GM18517 (cell line): ENCODE results near the gene CCDC192.
"Not testable (repeated sequence)": the region's sequence is repeated elsewhere in the genome, so short reads cannot be mapped to it uniquely, and the experiment has no call there.

Experiments used
- ATAC-seq: cut with Tn5 transposase; IDR thresholded peaks from one replicate; pipeline ENCODE4 v1.9.1; 2021; ENCODE audit warnings: mild to moderate bottlenecking, moderate library complexity; ENCODE audit not compliant: unreplicated experiment

Gene CCDC192, protein sequence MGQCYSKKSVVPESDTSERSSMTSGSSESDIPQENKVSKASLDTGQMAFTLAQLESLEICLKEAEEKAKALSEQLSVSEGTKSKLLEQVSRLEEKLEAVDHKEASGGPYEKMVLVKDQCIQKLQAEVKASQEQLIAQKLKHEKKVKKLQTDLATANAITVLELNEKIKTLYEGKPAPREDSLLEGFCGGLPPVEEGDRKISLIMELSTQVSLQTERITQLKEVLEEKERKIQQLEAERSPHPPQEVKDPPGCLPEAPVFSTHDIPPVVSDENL

GRCh38 chr5:127702926-127703561 is at the start of gene CCDC192:
CCDC192 (plus strand) TSS chr5:127703391; CDS start chr5:127703446, 55 bp downstream.
- ATAC-seq, result no peak

GRCh38 chr5:127656825-127657224 is 46.4 kb upstream of the CCDC192 start:
- no peak for ATAC-seq

- no peak for ATAC-seq
Observed at GRCh38 chr5:127660047-127660733, 43.0 kb upstream of the CCDC192 start.

GRCh38 chr5:127664093-127664492 is 39.1 kb upstream of the CCDC192 start:
- no peak for ATAC-seq

GRCh38 chr5:127665641-127666040 is 37.5 kb upstream of the CCDC192 start:
- no peak for ATAC-seq

DNA sequence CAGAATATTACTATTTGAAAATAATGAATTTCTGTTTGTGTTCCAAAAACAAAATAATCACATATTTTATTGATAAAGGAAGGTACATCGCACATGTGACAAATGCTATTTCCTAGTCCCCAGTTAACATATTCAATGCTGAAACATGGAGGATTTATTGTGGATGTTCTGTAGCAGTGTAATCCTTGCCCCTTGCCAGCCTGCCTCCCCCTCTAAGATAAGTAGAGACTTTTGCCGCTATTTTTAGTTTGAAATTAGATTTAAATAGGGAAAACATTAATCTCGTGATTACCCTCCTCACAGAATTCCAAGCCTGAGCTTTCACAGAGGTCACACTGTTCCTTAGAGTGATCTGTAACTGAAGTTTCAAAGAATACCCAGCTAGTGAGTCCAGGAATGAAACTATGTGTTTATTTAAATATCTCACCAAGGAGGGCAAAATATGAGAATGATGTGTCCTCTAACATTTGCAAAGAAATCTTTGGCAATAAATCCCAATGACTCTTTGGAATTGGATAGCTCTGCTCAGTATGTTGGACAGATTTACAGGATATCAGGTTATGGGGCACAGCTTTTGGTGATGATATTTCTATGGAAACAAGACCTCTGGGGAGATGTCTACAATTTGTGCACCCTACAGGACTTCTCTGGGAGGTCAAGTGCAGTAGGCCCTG is 37.0 kb upstream of the CCDC192 start:
- ATAC-seq, result no peak

- no peak for ATAC-seq
Observed at GRCh38 chr5:127667926-127668325, 35.3 kb upstream of the CCDC192 start.

GRCh38 chr5:127671218-127671617 is 32.0 kb upstream of the CCDC192 start:
- ATAC-seq, result no peak

GRCh38 chr5:127673117-127673800 is 29.9 kb upstream of the CCDC192 start:
- ATAC-seq, result no peak

DNA sequence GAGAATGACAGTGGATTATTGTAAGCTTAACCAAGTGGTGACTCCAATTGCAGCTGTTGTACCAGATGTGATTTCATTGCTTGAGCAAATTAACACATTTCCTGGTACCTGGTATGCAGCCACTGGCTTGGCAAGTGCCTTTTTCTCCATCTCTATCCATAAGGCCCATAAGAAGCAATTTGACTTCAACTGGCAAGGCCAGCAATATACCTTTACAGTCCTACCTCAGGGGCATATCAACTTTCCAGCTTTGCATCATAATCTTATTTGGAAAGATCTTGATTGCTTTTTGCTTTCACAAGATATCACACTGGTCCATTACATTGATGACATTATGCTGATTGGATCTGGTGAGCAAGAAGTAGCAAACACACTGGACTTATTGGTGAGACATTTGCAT is 26.2 kb upstream of the CCDC192 start:
- not testable (repeated sequence) for ATAC-seq

DNA sequence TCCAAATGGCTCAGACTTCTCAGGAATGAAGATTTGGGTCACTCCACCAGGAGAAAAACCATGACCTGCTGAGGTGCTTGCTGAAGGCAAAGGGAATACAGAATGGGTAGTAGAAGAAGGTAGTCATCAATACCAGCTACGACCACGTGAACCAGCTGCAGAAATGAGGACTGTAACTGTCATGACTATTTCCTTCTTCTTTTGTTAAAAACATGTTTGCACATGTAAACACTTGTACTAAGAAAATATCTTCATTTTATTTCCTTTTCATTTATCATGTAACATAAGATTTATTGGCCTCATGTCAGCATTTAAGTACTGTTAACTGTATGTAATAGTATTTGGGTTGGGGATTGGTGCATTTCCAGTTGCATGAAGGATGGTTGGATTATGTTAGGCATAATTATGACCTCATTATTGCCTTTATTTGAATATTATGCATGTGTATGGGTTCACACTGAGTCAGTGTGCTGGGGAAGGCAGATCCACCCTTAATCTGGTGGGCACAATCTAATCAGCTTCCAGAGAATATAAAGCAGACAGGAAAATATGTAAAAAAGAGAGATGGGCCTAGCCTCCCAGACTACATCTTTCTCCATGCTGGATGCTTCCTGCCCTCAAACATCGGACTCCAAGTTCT is 23.4 kb upstream of the CCDC192 start:
- ATAC-seq, result not testable (repeated sequence)

DNA sequence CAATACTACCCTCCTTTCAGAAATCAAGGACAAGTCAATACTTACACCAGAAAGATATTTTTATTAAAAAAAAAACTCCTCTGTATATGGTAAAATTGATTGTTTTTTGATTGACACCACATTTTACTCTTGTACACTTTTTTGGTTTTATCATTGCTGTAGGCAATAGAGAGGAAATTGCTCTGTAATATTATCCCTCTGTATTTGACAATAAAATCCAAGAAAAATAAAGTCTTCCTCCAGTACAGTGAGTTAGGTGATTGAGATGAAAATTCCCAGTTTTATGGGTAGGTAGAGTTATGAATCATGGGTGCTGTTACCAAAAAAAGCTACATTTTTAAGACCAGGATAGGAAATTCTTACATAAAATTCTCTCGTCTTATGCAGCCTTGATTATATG is 22.6 kb upstream of the CCDC192 start:
- ATAC-seq, result no peak

- no peak for ATAC-seq
Observed at GRCh38 chr5:127683008-127683407, 20.2 kb upstream of the CCDC192 start.

- ATAC-seq, result no peak
Observed at GRCh38 chr5:127684726-127685467, 18.3 kb upstream of the CCDC192 start.

DNA sequence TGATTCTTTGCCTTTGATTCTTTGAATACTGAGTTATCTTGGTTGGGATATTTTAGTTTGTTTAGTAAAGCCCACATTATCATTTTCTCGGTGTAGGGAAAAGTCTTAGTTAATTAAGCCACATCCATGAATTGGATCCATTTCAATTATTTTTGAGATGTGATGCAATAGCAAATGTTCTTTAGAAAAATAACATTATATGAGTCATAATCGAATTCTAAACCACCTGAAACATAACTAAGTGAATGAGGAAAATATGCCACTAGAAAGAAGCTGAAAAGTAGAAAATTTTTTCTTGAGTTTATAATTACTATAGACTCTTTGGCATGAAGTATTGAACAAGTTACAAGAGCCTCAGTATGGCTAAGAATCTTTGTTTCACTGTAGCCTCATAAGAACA is 17.5 kb upstream of the CCDC192 start:
- ATAC-seq, result no peak

DNA sequence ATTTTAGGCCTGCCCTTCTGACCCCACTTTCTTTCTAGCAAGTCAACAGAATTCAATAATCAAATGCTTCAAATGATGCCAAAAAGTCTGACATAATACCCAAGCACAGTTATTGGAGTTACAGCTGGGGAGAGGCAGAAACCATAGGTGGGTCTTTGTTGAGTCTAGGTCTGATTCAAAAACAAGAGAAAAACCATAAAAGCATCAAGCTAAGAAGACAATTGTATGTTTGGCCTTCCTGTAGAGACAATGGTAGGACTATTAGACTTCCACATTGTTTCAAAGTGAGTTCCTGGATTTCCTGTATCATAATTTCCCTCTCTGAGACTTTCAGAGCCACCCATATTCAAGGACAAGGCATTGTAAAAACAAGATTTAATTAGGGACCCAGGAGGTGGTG is 16.8 kb upstream of the CCDC192 start:
- no peak for ATAC-seq

DNA sequence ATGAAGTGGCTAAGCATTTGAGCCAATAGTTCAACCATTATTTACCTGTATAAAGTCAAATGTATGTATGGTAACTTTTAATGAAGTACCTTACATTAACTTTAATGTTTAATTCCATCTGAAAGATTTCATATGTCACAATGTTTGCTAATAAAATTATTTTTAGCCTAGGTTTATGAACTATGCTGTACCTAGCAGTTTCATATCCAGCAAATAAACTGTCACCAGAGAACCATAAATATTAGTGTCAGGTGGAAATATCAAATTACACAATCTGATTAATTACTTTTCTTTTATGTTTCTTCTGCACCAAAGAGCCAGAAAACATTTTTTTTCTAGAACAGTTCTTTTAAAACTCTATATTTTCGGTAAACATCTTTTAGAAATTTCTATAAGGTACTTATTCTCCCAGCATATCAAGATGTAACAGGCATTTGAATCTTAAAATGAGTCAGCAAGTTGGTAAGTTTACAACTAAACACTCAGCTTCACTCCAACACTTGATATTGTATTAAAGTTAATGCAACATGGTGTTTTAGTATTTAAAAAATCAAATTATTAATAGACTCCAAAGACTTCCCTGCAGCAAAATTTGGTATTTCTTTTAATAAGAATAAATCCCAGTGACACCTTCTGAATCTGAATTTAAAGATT is 8.5 kb upstream of the CCDC192 start:
- ATAC-seq, result no peak

GRCh38 chr5:127695346-127695745 is 7.8 kb upstream of the CCDC192 start:
- no peak for ATAC-seq

DNA sequence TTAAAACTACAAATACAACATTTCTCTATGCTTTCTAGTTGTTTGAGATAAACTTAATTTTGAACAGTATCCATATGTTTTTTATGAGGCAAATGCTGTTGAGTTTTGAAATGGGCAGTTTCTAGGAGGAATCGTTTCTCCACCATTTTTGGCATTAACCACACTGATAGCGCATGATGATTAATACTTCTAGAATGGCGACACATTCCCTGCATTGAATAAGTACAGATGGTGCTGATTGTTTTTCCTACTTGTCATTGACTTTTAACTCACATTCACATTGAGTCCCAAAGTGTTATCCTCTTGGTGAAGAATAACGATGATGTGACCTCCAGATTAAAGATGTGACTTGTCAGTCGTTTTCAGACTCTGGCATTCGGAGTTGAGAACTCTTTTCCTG is 6.5 kb upstream of the CCDC192 start:
- ATAC-seq, result no peak
